HG02970 (cell line): Measurements from ENCODE around the gene FADS1.

Experiments
- ATAC-seq: cut with Tn5 transposase; IDR thresholded peaks from one replicate; pipeline ENCODE4 v1.9.1; 2021; ENCODE audit warnings: mild to moderate bottlenecking, moderate library complexity, moderate number of reproducible peaks; ENCODE audit not compliant: unreplicated experiment, low FRiP score

Gene FADS1

DNA sequence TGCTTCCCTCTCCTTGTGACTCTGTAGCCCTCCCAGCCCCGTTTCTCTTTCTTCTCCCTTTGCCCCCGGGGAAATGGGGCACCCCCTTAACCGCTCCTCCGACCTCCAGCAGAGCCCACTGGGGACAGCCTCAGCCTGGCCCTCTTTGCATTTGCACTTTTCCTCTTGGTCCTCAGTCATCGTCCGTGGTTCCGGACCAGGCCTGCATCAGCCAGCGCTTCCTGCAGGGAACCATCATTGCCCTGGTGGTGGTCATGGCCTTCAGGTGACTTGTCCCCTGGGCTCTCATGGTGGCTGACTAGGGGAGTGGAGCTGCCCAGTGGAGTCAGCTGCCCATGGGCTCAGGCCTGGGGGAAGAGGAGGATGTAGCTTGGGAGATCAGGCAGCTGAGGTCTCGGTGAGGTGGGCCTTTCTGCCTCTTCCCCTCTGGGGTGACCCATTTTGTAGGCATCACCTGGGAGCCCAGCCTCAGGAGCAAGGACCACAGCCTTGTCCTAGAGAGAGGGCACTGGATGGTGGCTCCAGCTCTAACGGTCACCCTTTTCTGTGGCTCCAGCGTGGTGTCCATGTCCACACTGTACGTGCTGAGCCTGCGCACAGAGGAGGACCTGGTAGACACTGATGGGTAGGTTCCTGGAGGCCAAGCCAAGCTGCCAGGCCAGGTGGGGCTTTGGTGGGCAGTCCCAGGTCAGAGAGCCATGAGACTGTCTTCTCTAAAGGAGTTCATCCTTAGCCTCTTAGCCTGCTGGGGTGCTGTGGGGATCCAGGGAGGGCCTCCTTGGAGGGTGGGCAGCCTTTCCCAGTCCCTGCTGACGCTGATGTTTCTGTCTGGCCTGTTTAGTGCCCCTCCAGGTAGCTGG is 36.9 kb downstream of the FADS1 start:
- no peak for ATAC-seq

DNA sequence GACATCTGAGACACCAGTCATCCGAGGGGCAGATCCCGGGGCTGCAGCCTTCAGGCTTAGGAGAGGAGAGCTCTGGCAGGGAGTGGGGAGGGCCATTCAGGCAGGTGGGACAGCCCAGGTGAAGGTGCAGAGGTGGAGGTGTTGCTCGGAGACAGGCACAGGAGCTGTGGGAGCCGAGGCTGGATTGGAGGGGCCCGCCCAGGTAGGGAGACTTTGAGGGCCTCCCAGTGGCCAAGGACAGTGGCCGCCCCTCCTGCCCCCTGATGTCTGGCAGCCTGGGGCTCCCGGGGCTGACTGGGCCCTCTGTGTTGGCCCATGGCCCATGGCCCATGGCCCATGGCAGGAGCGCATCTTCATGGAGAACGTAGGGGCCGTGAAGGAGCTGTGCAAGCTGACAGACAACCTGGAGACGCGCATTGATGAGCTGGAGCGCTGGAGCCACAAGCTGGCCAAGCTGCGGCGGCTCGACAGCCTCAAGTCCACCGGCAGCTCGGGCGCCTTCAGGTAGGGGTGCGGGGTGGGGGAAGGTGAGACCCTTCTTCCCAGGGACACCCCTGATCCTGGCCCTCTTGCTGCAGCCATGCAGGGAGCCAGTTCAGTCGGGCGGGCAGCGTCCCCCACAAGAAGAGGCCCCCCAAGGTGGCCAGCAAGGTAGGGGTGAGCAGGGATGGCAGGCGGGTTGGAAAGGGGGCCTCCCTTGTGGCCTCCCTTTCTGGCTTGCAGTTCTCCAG is 37.7 kb downstream of the FADS1 start:
- ATAC-seq = no peak

DNA sequence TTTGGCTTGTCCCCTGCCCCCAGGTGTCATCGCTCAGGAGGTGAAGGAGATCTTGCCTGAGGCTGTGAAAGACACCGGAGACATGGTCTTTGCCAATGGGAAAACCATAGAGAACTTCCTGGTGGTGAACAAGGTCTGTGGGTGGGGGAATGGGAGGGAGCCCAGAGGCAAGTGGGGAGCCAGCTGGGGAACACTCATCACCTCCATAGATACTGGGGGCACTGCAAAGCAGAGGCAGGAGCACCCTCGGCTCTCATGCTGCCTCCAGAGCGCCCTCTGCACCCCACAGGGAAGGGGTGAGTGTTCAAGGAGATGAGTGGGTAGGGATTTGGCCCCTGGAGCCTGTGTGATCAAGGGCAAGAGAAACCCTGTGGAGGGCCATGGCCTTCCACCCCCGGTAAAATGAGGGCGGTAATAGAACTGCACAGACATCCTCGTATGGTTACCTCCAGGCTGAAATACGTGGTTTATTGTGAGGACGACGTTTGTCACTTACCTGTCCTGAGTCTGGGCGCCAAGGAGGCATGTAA is 38.4 kb downstream of the FADS1 start:
- ATAC-seq = no peak

DNA sequence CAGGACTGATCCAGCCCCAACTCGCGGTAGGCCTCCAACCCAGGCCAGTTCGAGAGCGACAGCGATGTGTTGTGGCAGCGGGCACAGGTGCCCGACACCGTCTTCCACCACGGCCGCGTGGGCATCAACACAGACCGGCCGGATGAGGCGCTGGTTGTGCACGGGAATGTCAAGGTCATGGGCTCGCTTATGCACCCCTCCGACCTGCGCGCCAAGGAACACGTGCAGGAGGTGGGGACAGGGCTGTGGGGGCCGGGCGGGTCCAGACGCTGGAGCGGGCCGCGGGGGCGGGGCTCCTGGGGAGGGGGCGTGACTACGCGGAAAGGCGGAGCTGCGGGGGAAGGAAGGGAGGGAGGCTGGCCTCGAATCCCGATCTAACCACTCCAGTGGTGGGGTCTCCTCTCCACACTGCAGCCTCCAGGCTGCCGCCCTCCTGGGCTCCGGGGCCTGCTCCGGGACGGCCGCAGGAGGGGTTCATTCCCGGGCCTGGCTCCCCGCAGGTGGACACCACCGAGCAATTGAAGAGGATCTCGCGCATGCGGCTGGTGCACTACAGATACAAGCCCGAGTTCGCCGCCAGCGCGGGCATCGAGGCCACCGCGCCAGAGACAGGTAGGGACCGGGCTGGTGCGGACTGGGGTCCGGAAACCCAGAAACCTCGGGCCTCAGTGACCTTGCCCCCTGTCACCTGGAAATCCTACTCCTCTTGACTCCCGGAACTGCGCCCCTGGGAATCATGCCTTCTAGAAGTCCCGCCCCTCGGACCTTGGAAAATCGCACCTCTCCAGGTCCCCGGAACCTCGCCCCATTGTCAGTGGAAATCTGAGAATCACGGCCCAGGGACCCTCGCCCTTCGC is 39.3 kb downstream of the FADS1 start:
- ATAC-seq = no peak

DNA sequence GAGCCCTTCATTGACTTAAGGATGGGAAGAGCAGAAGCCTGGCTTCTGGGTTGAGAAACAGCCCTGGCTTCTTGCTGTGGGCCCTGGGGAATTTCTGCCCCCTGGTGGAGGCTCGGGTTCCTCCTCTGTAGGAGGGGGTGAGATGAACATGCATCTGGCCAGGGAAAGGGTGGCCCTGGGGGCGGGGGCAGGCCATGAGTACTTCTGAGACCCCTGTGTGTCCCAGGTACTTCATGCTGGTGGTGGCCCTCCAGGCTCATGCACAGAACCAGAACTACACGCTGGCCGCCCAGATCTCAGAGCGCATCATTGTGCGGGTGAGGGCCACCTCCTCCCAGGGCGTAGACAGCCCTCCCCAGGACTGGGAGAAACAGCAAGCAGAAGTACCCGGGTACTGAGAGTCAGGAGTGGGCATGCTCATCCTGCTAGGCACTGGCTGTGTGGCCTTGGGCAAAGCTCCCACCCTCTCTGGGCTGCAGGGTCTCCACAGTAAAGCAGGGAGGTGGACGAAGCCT is 40.2 kb downstream of the FADS1 start:
- no peak for ATAC-seq

DNA sequence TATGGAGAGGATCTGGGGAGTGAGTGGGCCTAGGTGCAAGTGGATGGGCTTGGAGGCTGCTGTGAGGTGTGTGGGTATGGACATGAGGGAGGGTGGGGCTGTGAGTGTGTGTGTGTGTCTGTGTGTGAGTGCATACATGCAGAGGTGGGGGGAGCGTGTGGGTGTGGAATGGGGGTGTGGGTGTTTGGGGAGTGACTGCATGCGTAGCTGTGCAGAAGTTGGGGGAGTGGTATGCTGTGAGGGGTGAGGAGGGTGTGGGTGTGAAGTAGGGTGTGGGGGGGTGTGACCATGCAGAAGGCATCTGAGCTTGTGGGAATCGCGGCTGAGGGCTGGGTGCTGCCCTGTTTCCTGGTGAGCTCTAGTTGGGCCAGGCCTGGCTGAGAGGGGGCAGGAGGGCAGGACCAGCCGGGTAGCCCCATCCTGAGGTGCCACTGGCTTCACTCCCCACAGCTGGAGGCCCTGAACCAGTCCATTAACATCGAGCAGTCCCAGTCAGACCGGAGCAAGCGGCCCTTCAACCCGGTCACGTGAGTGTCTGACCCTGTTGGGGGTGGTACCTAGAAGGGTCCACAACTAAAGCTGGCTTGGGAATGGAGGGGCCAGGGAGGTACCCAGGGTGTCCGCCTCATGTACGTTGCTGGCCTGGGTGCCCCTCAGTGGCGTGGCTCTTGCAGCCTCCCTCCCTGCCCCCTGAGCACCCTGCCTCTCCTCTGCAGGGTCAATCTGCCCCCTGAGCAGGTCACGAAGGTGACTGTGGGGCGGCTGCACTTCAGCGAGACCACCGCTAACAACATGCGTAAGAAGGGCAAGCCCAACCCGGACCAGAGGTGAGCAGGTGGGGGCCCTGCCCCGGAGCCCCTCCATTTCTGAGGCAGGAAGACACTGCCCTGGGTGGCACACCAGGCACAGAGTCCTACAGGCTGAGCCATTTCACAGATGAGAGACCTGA is 40.9 kb downstream of the FADS1 start:
- ATAC-seq = no peak

DNA sequence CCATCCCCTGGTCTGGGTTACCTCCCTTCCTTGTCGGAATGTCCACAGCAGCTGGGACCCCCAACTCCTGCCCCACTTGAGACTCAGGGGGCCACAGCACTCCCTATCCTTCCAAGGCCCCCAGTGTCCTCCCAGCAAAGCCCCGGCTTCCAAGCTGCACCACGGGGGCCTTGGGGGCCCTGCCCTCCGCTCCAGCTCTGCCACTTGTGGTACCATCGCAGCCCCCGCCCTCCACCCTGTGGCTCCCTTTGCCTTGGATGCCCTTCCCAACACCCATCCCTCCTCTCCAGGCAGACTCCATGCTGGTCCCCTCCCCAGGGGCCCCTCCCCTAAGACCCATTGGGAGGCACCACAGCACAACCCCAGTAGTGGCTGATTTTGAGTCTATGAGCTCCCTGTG is 41.7 kb downstream of the FADS1 start:
- ATAC-seq = no peak

DNA sequence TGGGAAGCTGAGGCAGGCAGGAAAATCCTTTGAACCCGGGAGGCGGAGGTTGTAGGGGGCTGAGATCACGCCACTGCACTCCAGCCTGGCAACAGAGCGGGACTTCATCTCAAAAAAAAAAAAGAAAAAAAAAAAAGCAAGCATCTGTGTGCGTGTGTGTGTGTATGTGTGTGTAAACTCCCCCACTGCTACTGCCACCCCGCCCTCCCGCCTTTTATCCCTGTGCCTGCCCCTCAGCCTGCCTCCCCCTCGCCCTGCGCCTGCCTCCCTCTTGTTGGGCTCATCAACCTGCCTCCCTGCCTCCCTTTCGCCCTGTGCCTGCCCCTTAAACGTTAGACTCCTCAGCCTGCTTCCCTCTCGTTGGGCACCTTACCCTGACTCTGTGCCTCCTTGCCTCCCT is 42.4 kb downstream of the FADS1 start:
- ATAC-seq = no peak

DNA sequence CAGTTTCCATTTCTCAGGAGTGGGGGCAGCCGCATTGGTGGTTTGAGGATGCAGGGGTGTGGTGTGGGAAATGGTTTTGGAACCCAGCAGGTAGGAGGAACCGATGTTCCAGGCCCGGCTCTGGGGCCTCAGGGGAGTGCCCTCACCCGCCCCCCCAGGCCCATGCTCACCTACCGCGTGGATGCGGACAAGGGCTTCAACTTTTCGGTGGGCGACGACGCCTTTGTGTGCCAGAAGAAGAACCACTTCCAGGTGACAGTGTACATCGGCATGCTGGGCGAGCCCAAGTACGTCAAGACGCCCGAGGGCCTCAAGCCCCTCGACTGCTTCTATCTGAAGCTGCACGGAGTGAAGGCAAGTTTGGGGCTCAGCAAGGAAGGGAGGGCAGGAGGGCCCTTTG is 43.0 kb downstream of the FADS1 start:
- no peak for ATAC-seq

DNA sequence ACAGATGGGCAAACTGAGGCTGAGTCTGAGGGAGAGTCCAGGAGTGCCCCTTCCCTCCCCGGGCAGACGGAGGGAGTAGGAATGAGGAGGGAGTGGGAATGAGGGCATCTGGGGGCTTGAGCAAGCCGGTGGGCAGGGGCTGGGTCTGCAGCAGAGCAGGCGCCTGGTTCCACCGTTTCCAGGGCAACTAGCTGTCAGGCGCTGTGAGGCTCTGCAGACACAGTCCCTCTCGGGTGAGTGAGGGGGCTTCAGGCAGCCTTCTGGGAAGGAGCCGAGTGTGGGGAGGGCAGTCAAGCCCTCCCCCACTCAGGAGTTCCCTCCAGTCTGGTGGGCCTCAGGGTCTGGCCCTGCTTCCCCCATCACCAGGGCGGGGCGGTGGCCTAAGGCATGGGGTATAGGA is 43.4 kb downstream of the FADS1 start:
- no peak for ATAC-seq

DNA sequence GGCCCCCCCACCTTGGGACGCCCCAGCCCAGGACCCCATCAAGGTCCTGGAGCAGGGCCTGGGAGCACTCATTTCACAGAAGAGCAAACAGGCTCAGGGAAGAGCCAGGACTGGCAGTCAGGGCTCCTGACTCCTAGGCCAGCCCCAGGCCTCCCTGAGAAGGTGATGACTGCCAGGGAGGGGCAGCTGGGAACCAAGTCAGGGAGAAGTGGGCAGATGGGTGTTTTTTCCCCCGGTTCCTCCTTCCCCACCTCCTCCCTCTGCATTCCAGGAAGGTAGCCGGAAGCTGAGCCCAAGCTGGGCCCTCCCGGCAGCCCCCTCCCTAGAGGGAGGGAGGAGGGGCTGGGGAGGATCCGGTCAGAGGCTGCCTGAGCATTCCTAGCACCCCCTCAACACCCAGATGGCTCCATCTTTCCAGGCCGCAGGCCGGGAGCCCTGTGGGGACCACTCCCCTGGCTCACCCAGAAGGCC is 44.8 kb downstream of the FADS1 start:
- no peak for ATAC-seq

DNA sequence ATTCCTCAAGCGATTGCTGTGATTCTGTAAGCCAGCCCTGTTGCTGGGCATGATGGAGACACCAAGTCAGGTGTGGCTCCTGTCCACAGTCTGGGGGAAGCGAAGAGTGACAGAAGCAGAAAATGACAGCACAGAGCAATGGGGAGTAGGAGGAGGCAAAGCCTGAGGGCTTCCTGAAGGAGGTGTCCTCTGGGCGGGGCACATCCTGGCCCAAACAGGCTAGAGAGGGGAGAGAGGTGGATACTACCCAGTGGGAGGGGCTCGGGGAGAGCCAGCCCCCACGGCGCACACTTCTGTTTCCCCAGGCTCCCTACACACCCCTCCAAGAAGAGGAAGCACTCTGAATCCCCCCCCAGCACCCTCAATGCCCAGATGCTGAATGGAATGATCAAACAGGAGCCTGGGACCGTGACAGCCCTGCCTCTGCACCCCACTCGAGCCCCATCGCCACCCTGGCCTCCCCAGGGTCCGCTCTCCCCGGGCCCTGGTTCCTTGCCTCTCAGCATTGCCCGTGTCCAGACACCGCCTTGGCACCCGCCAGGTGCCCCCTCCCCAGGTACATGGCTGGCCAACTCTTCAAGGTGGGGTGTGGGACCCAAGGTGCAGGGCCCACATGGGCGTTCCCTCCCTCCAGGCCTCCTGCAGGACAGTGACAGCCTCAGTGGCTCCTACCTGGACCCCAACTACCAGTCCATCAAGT is 45.5 kb downstream of the FADS1 start:
- no peak for ATAC-seq

DNA sequence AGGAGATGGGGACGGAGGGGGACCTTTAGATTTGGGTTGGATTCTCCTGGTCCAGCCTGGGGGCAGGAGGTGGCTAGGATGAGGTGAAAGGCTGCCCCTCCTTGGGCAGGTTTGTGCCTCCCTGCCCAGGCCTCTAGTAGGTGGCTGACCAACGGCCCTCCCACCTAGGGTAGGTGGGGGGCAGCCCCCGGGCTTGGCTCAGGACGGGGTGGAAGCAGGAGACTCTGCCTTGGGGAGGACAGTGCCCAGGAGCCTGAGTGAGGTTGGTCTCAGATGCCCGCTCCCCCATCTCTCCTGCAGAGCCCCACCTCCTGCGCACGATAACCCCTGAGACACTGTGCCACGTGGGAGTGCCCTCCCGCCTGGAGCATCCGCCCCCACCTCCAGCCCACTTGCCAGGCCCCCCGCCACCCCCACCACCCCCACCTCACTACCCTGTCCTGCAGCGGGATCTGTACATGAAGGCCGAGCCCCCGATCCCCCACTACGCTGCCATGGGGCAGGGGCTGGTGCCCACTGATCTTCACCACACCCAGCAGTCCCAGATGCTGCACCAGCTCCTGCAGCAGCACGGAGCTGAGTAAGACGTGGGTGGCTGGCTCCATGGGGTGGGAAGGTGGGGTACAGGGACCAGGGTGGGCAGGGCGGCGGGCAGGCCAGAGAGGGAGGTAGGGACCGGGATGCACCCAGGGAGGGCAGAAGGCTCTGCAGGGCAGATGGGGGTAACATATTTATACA is 46.7 kb downstream of the FADS1 start:
- ATAC-seq = no peak

DNA sequence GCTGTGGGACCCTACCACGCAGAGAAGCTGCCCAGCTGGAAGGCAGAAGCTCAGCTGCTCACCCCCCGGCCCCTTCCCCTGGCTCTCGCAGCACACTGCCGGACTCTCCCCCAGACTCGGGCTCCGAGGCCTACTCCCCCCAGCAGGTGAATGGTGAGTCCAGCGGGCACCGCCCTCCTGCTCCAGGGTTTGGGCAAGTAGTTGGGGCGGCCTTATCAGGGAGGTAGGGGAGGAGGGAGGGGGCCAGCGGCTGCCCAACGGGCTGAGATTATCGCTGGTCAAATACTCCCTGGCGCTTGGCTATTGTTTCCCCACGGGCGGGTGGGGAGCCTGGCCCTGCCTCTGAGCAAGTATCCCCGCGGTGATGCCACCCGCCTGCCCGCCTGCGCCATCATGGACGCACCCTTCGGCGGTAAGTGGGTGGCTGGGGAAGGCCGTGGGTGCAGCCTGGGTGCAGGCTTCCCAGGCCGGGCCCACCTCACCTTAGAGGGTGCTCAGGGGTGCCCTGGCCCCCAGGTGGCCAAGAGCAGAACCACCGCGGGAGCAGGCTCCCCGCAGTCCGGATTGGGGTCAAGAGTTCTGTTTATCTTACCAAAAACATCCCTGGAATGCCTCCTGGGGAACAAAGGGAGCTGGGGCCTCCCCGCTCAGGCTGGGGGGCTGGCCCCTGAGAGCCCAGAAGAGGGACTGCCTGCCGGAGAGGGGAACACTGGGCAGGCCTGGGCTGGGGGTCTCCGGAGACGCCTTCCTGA is 47.5 kb downstream of the FADS1 start:
- no peak for ATAC-seq

DNA sequence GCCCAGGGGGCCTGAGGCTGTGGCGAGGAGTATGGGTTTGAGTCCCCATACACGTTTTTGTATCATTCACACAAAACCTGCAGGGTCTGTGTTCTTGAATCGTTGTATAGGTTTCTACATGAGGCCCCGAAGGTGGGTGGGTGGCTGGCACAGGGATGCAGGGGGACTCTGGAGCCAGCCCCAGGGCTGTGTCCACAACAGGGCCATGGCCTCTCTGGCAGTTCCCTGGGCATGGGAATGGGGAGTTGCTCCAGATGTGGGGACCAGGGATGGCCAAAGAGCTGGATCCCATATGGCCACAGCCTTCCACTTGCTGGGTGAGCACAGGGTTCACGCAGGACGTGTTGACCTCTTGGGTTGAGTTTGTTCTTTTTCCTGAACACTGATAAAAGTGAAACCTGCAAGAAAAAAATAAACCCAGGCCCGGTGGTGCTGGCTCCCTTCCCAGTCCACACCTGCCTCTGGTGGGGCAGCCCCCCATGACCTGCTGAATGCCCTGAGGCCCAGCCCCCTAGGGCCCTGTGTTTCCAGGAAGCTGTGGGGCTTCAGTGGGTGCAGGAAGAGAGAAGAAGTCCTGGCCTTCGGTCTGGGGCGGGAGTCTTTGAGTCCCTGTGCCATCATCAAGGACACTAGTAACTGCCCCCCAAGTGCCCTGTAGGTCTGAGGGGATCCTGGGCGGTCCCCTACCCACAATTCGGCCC is 48.3 kb downstream of the FADS1 start:
- ATAC-seq = no peak

DNA sequence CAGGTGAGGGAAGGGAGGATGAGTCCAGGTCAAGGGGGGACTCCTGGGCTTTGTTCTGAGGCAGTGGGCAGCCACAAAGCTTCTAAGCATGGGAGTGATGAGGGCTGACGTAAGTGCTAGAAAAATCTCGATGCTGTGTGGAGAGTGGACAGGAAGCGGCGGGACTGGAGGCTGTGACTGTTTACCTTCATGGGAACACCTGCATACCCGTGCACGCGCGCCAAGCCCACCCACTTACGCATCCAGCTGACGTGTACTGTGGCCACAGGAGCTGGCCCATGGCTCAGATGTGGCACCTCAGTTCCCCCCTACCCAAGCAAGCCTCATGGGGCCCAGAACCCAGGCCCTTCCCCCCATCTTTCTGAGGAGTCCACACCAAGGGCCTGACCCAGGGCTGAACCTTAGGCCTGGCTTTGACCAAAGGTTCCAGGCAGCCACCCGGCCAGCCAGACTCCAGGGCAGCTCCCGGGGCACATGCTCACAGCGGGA is 50.4 kb downstream of the FADS1 start:
- ATAC-seq = no peak
